ENCODE data around the gene AKAP8L. TPM values are rescaled to one million over a fixed set of nuclear protein-coding genes. Genes with fewer than 3 reads are reported as not detected.

The AKAP8L gene
- total and polyA plus RNA-seq, 2 of the 8 experiments (the other 6 are each of a cell fraction or from before 2014, with no cell fraction given) = 75.1 to 138 TPM

- CTCF ChIA-PET (ENCODE audit: partially characterized antibody) = interaction anchor here (0.9 to 5.1 kb wide), 7 partner anchors 8 to 134 kb away, joined by 3 to 48 read pairs (median 18); no protein-coding TSS in a partner anchor
- no peak overlapping the region for H3K4ac ChIP-seq (replicated peaks; ENCODE audit: insufficient read length, low read depth, low read length)
- TF ChIP-seq JUND (IDR thresholded peaks at IDR 0.05; ENCODE audit: low read length) (no peak), KDM4A (IDR thresholded peaks at IDR 0.05; ENCODE audit: low read depth, low read length, severe bottlenecking) (no peak), FOSL1 (IDR thresholded peaks at IDR 0.05; ENCODE audit: insufficient read depth, low read depth, low read length) (no peak), RFX5 (IDR thresholded peaks at IDR 0.05; ENCODE audit: borderline replicate concordance, low read depth, low read length) (no peak), CEBPB (IDR thresholded peaks at IDR 0.05; ENCODE audit: low read depth, low read length) (no peak), EZH2 (IDR thresholded peaks at IDR 0.05; ENCODE audit: low read depth, low read length, severe bottlenecking) (no peak), TBP (IDR thresholded peaks at IDR 0.05; ENCODE audit: low read depth, low read length) (no peak), JUN (IDR thresholded peaks at IDR 0.05; ENCODE audit: low read depth, low read length) (no peak), SIN3A (conservative IDR thresholded peaks at IDR 0.05 in 1 of 2, IDR thresholded peaks at IDR 0.05 in 1 of 2; ENCODE audit: low read depth in 1 of 2, low read length in 2 of 2) (no peak), KDM5A (IDR thresholded peaks at IDR 0.05; ENCODE audit: low read length) (no peak), GTF2F1 (IDR thresholded peaks at IDR 0.05; ENCODE audit: borderline replicate concordance, low read depth, low read length) (no peak), POLR2A (IDR thresholded peaks at IDR 0.05; ENCODE audit: control extremely low read depth in 1 of 2, low read depth in 2 of 2, low read length in 2 of 2) (no peak), TAF1 (IDR thresholded peaks at IDR 0.05; ENCODE audit: low read depth, low read length) (no peak)
Observed at GRCh38 chr19:15421136-15421695, 2.4 kb upstream of the AKAP8L start.

More at GRCh38 chr19:15421136-15421695, 2.4 kb upstream of the AKAP8L start:
- Histone ChIP-seq H3K56ac (replicated peaks; ENCODE audit: insufficient read length, low read depth, low read length) (no peak overlapping the region), H3K36me3 (ENCODE audit: control insufficient read depth in 2 of 4, insufficient read depth in 4 of 4, low read length in 3 of 4) (peaks cover 0 to 35% (median 22%) of the 10 kb centered on the region in 4 experiments; a peak in 5 of 8 replicates), H4K91ac (replicated peaks; ENCODE audit: insufficient read length, low read length) (no peak overlapping the region), H3K27me3 (replicated peaks in 1 of 4; ENCODE audit: control insufficient read depth in 3 of 4, extremely low read depth in 1 of 4, insufficient read depth in 3 of 4, low read length in 3 of 4) (no peaks in the 10 kb centered on the region), H2AFZ (ENCODE audit: low read length) (no peak overlapping the region), H3K27ac (ENCODE audit: low read depth, low read length) (no peak overlapping the region), H3K4me1 (replicated peaks in 1 of 4; ENCODE audit: control insufficient read depth in 3 of 4, insufficient read depth in 4 of 4, low read length in 3 of 4) (peaks cover 0 to 4% (median 3%) of the 10 kb centered on the region in 4 experiments; a peak in 5 of 7 replicates), H2BK5ac (ENCODE audit: low read depth, low read length) (no peak overlapping the region), H2BK20ac (ENCODE audit: low read length) (no peak overlapping the region), H3K14ac (ENCODE audit: insufficient read length) (no peak overlapping the region), H3K23ac (ENCODE audit: insufficient read length) (no peak overlapping the region), H3K79me1 (ENCODE audit: low read depth, low read length) (peaks cover 2% of the 10 kb centered on the region; the same call in 1 of the 2 replicates), H3K18ac (ENCODE audit: extremely low read depth, low read length) (no peak overlapping the region), H3K4me2 (ENCODE audit: insufficient read depth in 1 of 2, low read depth in 2 of 2, low read length in 2 of 2) (no peak overlapping the region), H2BK12ac (ENCODE audit: low read depth, low read length) (no peak overlapping the region), H3K23me2 (ENCODE audit: low read depth, low read length) (peaks cover 4% of the 10 kb centered on the region; the same call in 1 of the 2 replicates), H2AK5ac (ENCODE audit: low read depth, low read length) (no peak overlapping the region), H3K9ac (replicated peaks in 1 of 4; ENCODE audit: extremely low read depth in 1 of 4, low read depth in 3 of 4, low read length in 3 of 4) (no peak overlapping the region), H4K5ac (ENCODE audit: insufficient read length, low read depth, low read length) (no peak overlapping the region), H2BK120ac (replicated peaks; ENCODE audit: low read depth, low read length) (no peak overlapping the region), H3K9me3 (ENCODE audit: insufficient read depth in 2 of 2, low read depth in 1 of 2, low read length in 1 of 2) (peaks cover 3 to 4% of the 10 kb centered on the region in 2 experiments; a peak in 1 of 4 replicates), H4K20me1 (replicated peaks in 1 of 2; ENCODE audit: control insufficient read depth in 1 of 2, insufficient read depth in 2 of 2, low read length in 2 of 2) (peaks cover 4 to 8% of the 10 kb centered on the region in 2 experiments), H3K79me2 (ENCODE audit: control insufficient read depth in 1 of 2, insufficient read depth in 2 of 2, low read length in 2 of 2) (peaks cover 20 to 26% of the 10 kb centered on the region in 2 experiments), H4K8ac (ENCODE audit: extremely low read depth, insufficient read depth, low read length) (no peak overlapping the region), H3K4me3 (ENCODE audit: extremely low read depth in 1 of 4, insufficient read depth in 2 of 4, low read depth in 3 of 4, low read length in 4 of 4) (no peak overlapping the region), H2BK15ac (ENCODE audit: low read length) (no peak overlapping the region)
- WGBS, 2 experiments (ENCODE audit: extremely low coverage in 1 of 2, insufficient coverage in 1 of 2, insufficient read length in 1 of 2, insufficient replicate concordance in 2 of 2, low coverage in 1 of 2, low lambda C conversion rate in 2 of 2, missing lambda C conversion rate in 1 of 2) = 95% methylated on average over 12 of the region's 12 CpGs; no CpG with 5 or more reads in 1 of the 2 experiments
- FAIRE-seq (no peak), DNase-seq (ENCODE audit: low read depth in 1 of 2, low spot score in 2 of 2) (no peak)
- POLR2A ChIA-PET (ENCODE audit: partially characterized antibody) = interaction anchor here (0.6 to 6.1 kb wide), 10 partner anchors 8 to 89 kb away, joined by 3 to 71 read pairs (median 4); partner anchors contain the start of genes AKAP8 and BRD4

All from H1 (cell line).